GM11168 (cell line): ENCODE results near the gene NAALADL2.

Source experiments
- in situ Hi-C: fragments of 300-500 bp; cut with MboI; formaldehyde crosslinking; loops from one replicate; pipeline ENCODE4 v1.12.0; 2022; ENCODE audit warnings: low sequenced_read_pairs; ENCODE audit not compliant: unreplicated experiment

NAALADL2 gene

GRCh38 chr3:174958671-174959328, 99.7 kb downstream of the NAALADL2 start:
- in situ Hi-C loops: no loop called here

- in situ Hi-C loops: no loop called here
Observed at GRCh38 chr3:174959556-174960065, 100.5 kb downstream of the NAALADL2 start.

GRCh38 chr3:174960898-174961297, 101.8 kb downstream of the NAALADL2 start:
- in situ Hi-C loops: no loop called here

- in situ Hi-C loops: no loop called here
Observed at GRCh38 chr3:174973465-174973864, 114.3 kb downstream of the NAALADL2 start.

GRCh38 chr3:174986685-174987084, 127.6 kb downstream of the NAALADL2 start:
- in situ Hi-C loops: no loop called here

- in situ Hi-C loops: no loop called here
Observed at GRCh38 chr3:175001091-175001490, 142.0 kb downstream of the NAALADL2 start.

GRCh38 chr3:175002732-175003143, 143.6 kb downstream of the NAALADL2 start:
- in situ Hi-C loops: no loop called here

- in situ Hi-C loops: no loop called here
Observed at GRCh38 chr3:175003590-175003989, 144.5 kb downstream of the NAALADL2 start.

GRCh38 chr3:175005193-175005592, 146.1 kb downstream of the NAALADL2 start:
- in situ Hi-C loops: no loop called here

- in situ Hi-C loops: no loop called here
Observed at GRCh38 chr3:175005881-175006280, 146.7 kb downstream of the NAALADL2 start.

- in situ Hi-C loops: no loop called here
Observed at GRCh38 chr3:175007306-175007705, 148.2 kb downstream of the NAALADL2 start.

- in situ Hi-C loops: no loop called here
Observed at GRCh38 chr3:175009295-175009694, 150.2 kb downstream of the NAALADL2 start.

- in situ Hi-C loops: no loop called here
Observed at GRCh38 chr3:175015056-175015635, 156.0 kb downstream of the NAALADL2 start.

GRCh38 chr3:175018946-175019727, 160.0 kb downstream of the NAALADL2 start:
- in situ Hi-C loops: no loop called here

- in situ Hi-C loops: no loop called here
Observed at GRCh38 chr3:175020101-175020500, 161.0 kb downstream of the NAALADL2 start.

- in situ Hi-C loops: no loop called here
Observed at GRCh38 chr3:175029828-175030227, 170.7 kb downstream of the NAALADL2 start.

- in situ Hi-C loops: no loop called here
Observed at GRCh38 chr3:175039875-175040274, 180.7 kb downstream of the NAALADL2 start.

GRCh38 chr3:175041369-175041768, 182.2 kb downstream of the NAALADL2 start:
- in situ Hi-C loops: no loop called here

GRCh38 chr3:175046601-175047000, 187.5 kb downstream of the NAALADL2 start:
- in situ Hi-C loops: no loop called here

GRCh38 chr3:175047786-175048185, 188.7 kb downstream of the NAALADL2 start:
- in situ Hi-C loops: no loop called here

GRCh38 chr3:175057401-175057800, 198.3 kb downstream of the NAALADL2 start:
- in situ Hi-C loops: no loop called here
